K562 (cell line): ENCODE measurements around the gene B9D2. TPM values are rescaled to one million over a fixed set of nuclear protein-coding genes. Genes with fewer than 3 reads are reported as not detected.

ENCODE experiments used
- ARID1B ChIP-seq: fragments of 450-650 bp; IDR thresholded peaks from 2 replicates; pipeline ENCODE4 v1.6.1; 2016; ENCODE audit warnings: antibody characterized with exemption, mild to moderate bottlenecking, inconsistent platforms
- CCNT2 ChIP-seq: IDR thresholded peaks from 2 replicates; pipeline ENCODE4 v1.6.1; 2011; ENCODE audit warnings: borderline replicate concordance, low read depth, mild to moderate bottlenecking, moderate library complexity, mixed read lengths, low read length; ENCODE audit not compliant: insufficient read length; ENCODE audit errors: extremely low read depth
- DPF2 ChIP-seq: fragments of 450-650 bp; IDR thresholded peaks from 2 replicates; pipeline ENCODE4 v1.6.1; 2016
- FOXM1 ChIP-seq, 2 experiments: fragments of 450-650 bp in 1 of 2; sonication (generic) in 1 of 2; formaldehyde crosslinking in 1 of 2; IDR thresholded peaks; 2 replicates each; pipeline versions ENCODE4 v1.6.1 to v1.9.0; 2017 to 2022; ENCODE audit warnings: low read depth in 2 of 2, mild to moderate bottlenecking in 2 of 2, missing genetic modification reagents in 1 of 2, moderate library complexity in 1 of 2
- HES1 ChIP-seq: fragments of 450-650 bp; IDR thresholded peaks from 2 replicates; pipeline ENCODE4 v1.6.1; 2016; ENCODE audit warnings: low read depth, mild to moderate bottlenecking, moderate library complexity
- L3MBTL2 ChIP-seq: fragments of 450-650 bp; IDR thresholded peaks from 2 replicates; pipeline ENCODE4 v1.6.1; 2016; ENCODE audit warnings: mild to moderate bottlenecking, moderate library complexity
- LEF1 ChIP-seq: fragments of 450-650 bp; IDR thresholded peaks from 2 replicates; pipeline ENCODE4 v1.6.1; 2016; ENCODE audit warnings: mild to moderate bottlenecking
- MTA2 ChIP-seq: fragments of 450-650 bp; IDR thresholded peaks from 2 replicates; pipeline ENCODE4 v1.6.1; 2016; ENCODE audit warnings: low read depth
- NRF1 ChIP-seq, 2 experiments: fragments of 450-650 bp; IDR thresholded peaks in 1 of 2; conservative IDR thresholded peaks in 1 of 2; 2 replicates each; pipeline ENCODE4 v1.6.1; 2014; ENCODE audit warnings: mild to moderate bottlenecking in 2 of 2
- REST ChIP-seq, 2 experiments: fragments of 450-650 bp; formaldehyde crosslinking in 1 of 2; IDR thresholded peaks; 2 replicates each; pipeline versions ENCODE4 v1.4.0 to v1.6.1; 2014 to 2020; ENCODE audit warnings: mild to moderate bottlenecking in 2 of 2, borderline replicate concordance in 1 of 2, low read depth in 1 of 2
- ZFX ChIP-seq: sonication (generic); formaldehyde crosslinking; IDR thresholded peaks from 2 replicates; pipeline ENCODE4 v1.8.0; 2022; ENCODE audit warnings: mild to moderate bottlenecking, missing genetic modification reagents, moderate library complexity
- ZMIZ1 ChIP-seq, 2 experiments: fragments of 150-350 bp in 1 of 2; IDR thresholded peaks; 2 replicates each; pipeline ENCODE4 v1.6.1; 2012 to 2016; ENCODE audit warnings: low read depth in 2 of 2, low read length in 2 of 2, mild to moderate bottlenecking in 1 of 2, moderate library complexity in 1 of 2
- ZNF766 ChIP-seq: fragments of 200-800 bp; sonication (Bioruptor generic); conservative IDR thresholded peaks from 2 replicates; pipeline ENCODE4 v1.6.1; 2016; ENCODE audit warnings: missing genetic modification characterization, missing compliant biosample characterization
- polyA plus RNA-seq, 8 experiments: library from polyadenylated mRNA; depleted of rRNA in 4 of 8; stranded (reverse) in 5 of 8; unstranded in 3 of 8; fragments of >200 nt; fragmentation: Nextera tagmentation in 2 of 8; fragmentation: Illumina TruSeq in 1 of 8; extraction: Ambion mirVana in 2 of 8; extraction: Trizol in 1 of 8; gene quantifications; 2 replicates each; pipeline versions ENCODE4 v1.2.1 to v1.2.3, GENCODE V29; 2011 to 2014; ENCODE audit warnings: inconsistent platforms in 1 of 8, missing spikeins in 1 of 8
- total RNA-seq, 7 experiments: library from RNA; depleted of rRNA in 6 of 7; stranded (reverse); fragments of >200 nt in 6 of 7; fragmentation: Illumina TruSeq in 2 of 7; extraction: Trizol in 2 of 7; gene quantifications; 2 replicates each; pipeline versions ENCODE4 v1.2.1 to v1.2.3, GENCODE V29; 2011 to 2021; ENCODE audit warnings: low replicate concordance in 1 of 7

B9D2 gene
- total and polyA plus RNA-seq, 9 of the 15 experiments (the other 6 are each of a cell fraction or from before 2014, with no cell fraction given), result 0.83 to 6.9 (median 2.8) TPM

- TF ChIP-seq REST (IDR thresholded peaks at IDR 0.05; ENCODE audit: borderline replicate concordance) (peak; percentile 19; the same call in 1 of the 2 replicates), REST (CRISPR knock-in tag; IDR thresholded peaks at IDR 0.05; ENCODE audit: low read depth) (no peak), ZMIZ1 (IDR thresholded peaks at IDR 0.05; ENCODE audit: low read depth in 2 of 2, low read length in 2 of 2) (0 out of 4 replicates have a peak, but pooled peaks of 1 of the 2 experiments have one; percentile 30), LEF1 (peak; percentile 84), MTA2 (0 out of 2 replicates have a peak, but pooled peaks have one; percentile 12), CCNT2 (peak; percentile 33), ZNF766 (CRISPR knock-in tag) (peak; percentile 71), L3MBTL2 (peak; percentile 86), FOXM1 (IDR thresholded peaks at IDR 0.05; ENCODE audit: low read depth) (peak; percentile 39; the same call in 1 of the 2 replicates), FOXM1 (CRISPR knock-in tag; IDR thresholded peaks at IDR 0.05; ENCODE audit: low read depth) (no peak), ARID1B (peak; percentile 89), NRF1 (conservative IDR thresholded peaks at IDR 0.05 in 1 of 2, IDR thresholded peaks at IDR 0.05 in 1 of 2) (peak; percentile 39 to 50; a peak in 3 of 4 replicates), ZFX (CRISPR knock-in tag) (peak; percentile 66), HES1 (peak; percentile 35; the same call in 1 of the 2 replicates), DPF2 (peak; percentile 94)
Observed at GRCh38 chr19:41367848-41368301, 3.9 kb upstream of the B9D2 start (continued).
